ENCODE data around the gene GXYLT1.
A peak's percentile ranks its signal among the peaks of the same experiment; 100 is the strongest.

Gene GXYLT1

GRCh38 chr12:42144158-42144407 is 591 bp downstream of the GXYLT1 start:
- DNase-seq = no peak

- DNase-seq = no peak
Observed at GRCh38 chr12:42143452-42144157, 1.1 kb downstream of the GXYLT1 start.

- no peak for DNase-seq
Observed at GRCh38 chr12:42141981-42142606, 2.6 kb downstream of the GXYLT1 start.

- DNase-seq = peak; percentile 61
Observed at GRCh38 chr12:42140901-42141300, 3.8 kb downstream of the GXYLT1 start.

GRCh38 chr12:42135259-42135814 is 9.3 kb downstream of the GXYLT1 start:
- DNase-seq = peak; percentile 79

GRCh38 chr12:42130672-42131402 is 13.8 kb downstream of the GXYLT1 start:
- peak; percentile 57 for DNase-seq

- peak; percentile 75 for DNase-seq
Observed at GRCh38 chr12:42129595-42130204, 15.0 kb downstream of the GXYLT1 start.

GRCh38 chr12:42128888-42129287 is 15.8 kb downstream of the GXYLT1 start:
- no peak for DNase-seq

- DNase-seq = no peak
Observed at GRCh38 chr12:42128327-42128726, 16.3 kb downstream of the GXYLT1 start.

- no peak for DNase-seq
Observed at GRCh38 chr12:42126963-42127362, 17.7 kb downstream of the GXYLT1 start.

- no peak for DNase-seq
Observed at GRCh38 chr12:42125388-42125767, 19.3 kb downstream of the GXYLT1 start.

- no peak for DNase-seq
Observed at GRCh38 chr12:42124764-42125387, 19.8 kb downstream of the GXYLT1 start.

- DNase-seq = peak; percentile 84
Observed at GRCh38 chr12:42119085-42119633, 25.5 kb downstream of the GXYLT1 start.

GRCh38 chr12:42118136-42118879 is 26.4 kb downstream of the GXYLT1 start:
- DNase-seq = peak; percentile 42

GRCh38 chr12:42109031-42109430 is 35.6 kb downstream of the GXYLT1 start:
- no peak for DNase-seq

GRCh38 chr12:42106791-42107190 is 37.9 kb downstream of the GXYLT1 start:
- DNase-seq = peak; percentile 11

- no peak for DNase-seq
Observed at GRCh38 chr12:42104784-42105183, 39.9 kb downstream of the GXYLT1 start.

- no peak for DNase-seq
Observed at GRCh38 chr12:42104087-42104486, 40.6 kb downstream of the GXYLT1 start.

- DNase-seq = no peak
Observed at GRCh38 chr12:42103155-42103554, 41.5 kb downstream of the GXYLT1 start.

GRCh38 chr12:42102720-42103119 is 42.0 kb downstream of the GXYLT1 start:
- no peak for DNase-seq

GRCh38 chr12:42099433-42099832 is 45.2 kb downstream of the GXYLT1 start:
- no peak for DNase-seq

- DNase-seq = no peak
Observed at GRCh38 chr12:42097971-42098370, 46.7 kb downstream of the GXYLT1 start.

All from fibroblast of skin of right biceps (primary cell).